ENCODE measurements around the gene RSPRY1.

RSPRY1 gene

GRCh38 chr16:57167538-57167937, 18.6 kb upstream of the RSPRY1 start:
- ChIA-PET CTCF (interaction anchor here (0.6 kb wide), 1 partner anchor 278 kb away, joined by 6 read pairs; no protein-coding TSS in a partner anchor), POLR2A (no interaction called here)
- no peak for TF ChIP-seq L3MBTL2 (conservative IDR thresholded peaks at IDR 0.05)
- TF ChIP-seq ZNF384 (IDR thresholded peaks at IDR 0.05): no peak
- TF ChIP-seq FOXM1 (IDR thresholded peaks at IDR 0.05; ENCODE audit: borderline replicate concordance): no peak
- no peak for DNase-seq (ENCODE audit: extremely low spot score)

GRCh38 chr16:57167953-57168352, 18.2 kb upstream of the RSPRY1 start:
- CTCF ChIA-PET: interaction anchor here (0.6 kb wide), 1 partner anchor 278 kb away, joined by 6 read pairs; no protein-coding TSS in a partner anchor
- TF ChIP-seq HDGF (IDR thresholded peaks at IDR 0.05; ENCODE audit: borderline replicate concordance): no peak
- no peak for TF ChIP-seq NFRKB (IDR thresholded peaks at IDR 0.05)
- no peak for TF ChIP-seq FOXA1 (IDR thresholded peaks at IDR 0.05)
- no peak for TF ChIP-seq CTBP1 (IDR thresholded peaks at IDR 0.05; ENCODE audit: borderline replicate concordance)
- no peak for TF ChIP-seq FOXK2 (IDR thresholded peaks at IDR 0.05)
- no peak for TF ChIP-seq ARNT (IDR thresholded peaks at IDR 0.05)
- TF ChIP-seq LEF1 (IDR thresholded peaks at IDR 0.05; ENCODE audit: borderline replicate concordance): no peak
- POLR2A ChIA-PET: no interaction called here
- DNase-seq (ENCODE audit: extremely low spot score): peak; percentile 33

- no peak for DNase-seq (ENCODE audit: extremely low spot score)
- no peak for TF ChIP-seq FOXM1 (IDR thresholded peaks at IDR 0.05; ENCODE audit: borderline replicate concordance)
- no peak for TF ChIP-seq SUZ12 (IDR thresholded peaks at IDR 0.05)
- no peak for TF ChIP-seq CTBP1 (IDR thresholded peaks at IDR 0.05; ENCODE audit: borderline replicate concordance)
- no peak for TF ChIP-seq PKNOX1 (IDR thresholded peaks at IDR 0.05)
- no peak for TF ChIP-seq BHLHE40 (IDR thresholded peaks at IDR 0.05; ENCODE audit: borderline replicate concordance)
- TF ChIP-seq NFRKB (IDR thresholded peaks at IDR 0.05): no peak
- TF ChIP-seq L3MBTL2 (conservative IDR thresholded peaks at IDR 0.05): no peak
- no peak for TF ChIP-seq ARNT (IDR thresholded peaks at IDR 0.05)
- no peak for TF ChIP-seq FOXK2 (IDR thresholded peaks at IDR 0.05)
- no peak for TF ChIP-seq ZNF384 (IDR thresholded peaks at IDR 0.05)
- TF ChIP-seq HDGF (IDR thresholded peaks at IDR 0.05; ENCODE audit: borderline replicate concordance): no peak
- no peak for TF ChIP-seq LEF1 (IDR thresholded peaks at IDR 0.05; ENCODE audit: borderline replicate concordance)
- TF ChIP-seq FOXA1 (IDR thresholded peaks at IDR 0.05): no peak
- CTCF ChIA-PET: no interaction called here
- POLR2A ChIA-PET: no interaction called here
These were observed 16.8 kb upstream of the RSPRY1 start for GRCh38 chr16:57169327-57169726.

GRCh38 chr16:57172721-57173290, 13.3 kb upstream of the RSPRY1 start:
- TF ChIP-seq SP1 (IDR thresholded peaks at IDR 0.05) (no peak), PKNOX1 (IDR thresholded peaks at IDR 0.05) (no peak), FOXM1 (IDR thresholded peaks at IDR 0.05; ENCODE audit: borderline replicate concordance) (no peak), SUZ12 (IDR thresholded peaks at IDR 0.05) (no peak), LEF1 (IDR thresholded peaks at IDR 0.05; ENCODE audit: borderline replicate concordance) (no peak), FOXK2 (IDR thresholded peaks at IDR 0.05) (no peak), ELF4 (IDR thresholded peaks at IDR 0.05) (no peak), FOXA1 (IDR thresholded peaks at IDR 0.05) (no peak), BHLHE40 (IDR thresholded peaks at IDR 0.05; ENCODE audit: borderline replicate concordance) (no peak), L3MBTL2 (conservative IDR thresholded peaks at IDR 0.05) (no peak), TARDBP (IDR thresholded peaks at IDR 0.05) (no peak), NFRKB (IDR thresholded peaks at IDR 0.05) (no peak), ARNT (IDR thresholded peaks at IDR 0.05) (no peak), ZNF384 (IDR thresholded peaks at IDR 0.05) (no peak), CTBP1 (IDR thresholded peaks at IDR 0.05; ENCODE audit: borderline replicate concordance) (no peak), HDGF (IDR thresholded peaks at IDR 0.05; ENCODE audit: borderline replicate concordance) (no peak)
- CTCF ChIA-PET: interaction anchor here (1.0 kb wide), 1 partner anchor 79 kb away, joined by 3 read pairs; no protein-coding TSS in a partner anchor
- no peak for DNase-seq (ENCODE audit: extremely low spot score)
- POLR2A ChIA-PET: interaction anchor here (1.8 kb wide), 1 partner anchor 13 kb away, joined by 5 read pairs; the partner anchor contains the start of genes PSME3IP1 and RSPRY1

GRCh38 chr16:57175896-57176295, 10.2 kb upstream of the RSPRY1 start:
- CTCF ChIA-PET: interaction anchor here (0.6 kb wide), 1 partner anchor 502 kb away, joined by 6 read pairs; no protein-coding TSS in a partner anchor
- no peak for TF ChIP-seq ELF4 (IDR thresholded peaks at IDR 0.05)
- TF ChIP-seq SP1 (IDR thresholded peaks at IDR 0.05): no peak
- TF ChIP-seq FOXM1 (IDR thresholded peaks at IDR 0.05; ENCODE audit: borderline replicate concordance): no peak
- no peak for TF ChIP-seq SUZ12 (IDR thresholded peaks at IDR 0.05)
- TF ChIP-seq TARDBP (IDR thresholded peaks at IDR 0.05): no peak
- TF ChIP-seq FOXK2 (IDR thresholded peaks at IDR 0.05): no peak
- POLR2A ChIA-PET: interaction anchor here (1.5 kb wide), 1 partner anchor 10 kb away, joined by 5 read pairs; the partner anchor contains the start of genes PSME3IP1 and RSPRY1
- DNase-seq (ENCODE audit: extremely low spot score): no peak

- TF ChIP-seq PKNOX1 (IDR thresholded peaks at IDR 0.05) (no peak), ELF4 (IDR thresholded peaks at IDR 0.05) (no peak), SP1 (IDR thresholded peaks at IDR 0.05) (no peak), L3MBTL2 (conservative IDR thresholded peaks at IDR 0.05) (no peak), HDGF (IDR thresholded peaks at IDR 0.05; ENCODE audit: borderline replicate concordance) (no peak), FOXM1 (IDR thresholded peaks at IDR 0.05; ENCODE audit: borderline replicate concordance) (no peak), NFRKB (IDR thresholded peaks at IDR 0.05) (no peak), TARDBP (IDR thresholded peaks at IDR 0.05) (no peak), CTBP1 (IDR thresholded peaks at IDR 0.05; ENCODE audit: borderline replicate concordance) (no peak)
- no peak for DNase-seq (ENCODE audit: extremely low spot score)
- POLR2A ChIA-PET: no interaction called here
- CTCF ChIA-PET: interaction anchor here (0.7 kb wide), 1 partner anchor 16 kb away, joined by 3 read pairs; no protein-coding TSS in a partner anchor
These were observed 7.9 kb upstream of the RSPRY1 start for GRCh38 chr16:57178196-57178595.
